ENCODE measurements around the gene RBM24.

RBM24 gene

GRCh38 chr6:17281100-17281496, at the start of gene RBM24:
RBM24 (plus strand) TSS chr6:17281361; CDS start chr6:17281582, 221 bp downstream.
- peak in 26 of 58 donors; percentile 4 to 53 (median 22) for DNase-seq

DNA sequence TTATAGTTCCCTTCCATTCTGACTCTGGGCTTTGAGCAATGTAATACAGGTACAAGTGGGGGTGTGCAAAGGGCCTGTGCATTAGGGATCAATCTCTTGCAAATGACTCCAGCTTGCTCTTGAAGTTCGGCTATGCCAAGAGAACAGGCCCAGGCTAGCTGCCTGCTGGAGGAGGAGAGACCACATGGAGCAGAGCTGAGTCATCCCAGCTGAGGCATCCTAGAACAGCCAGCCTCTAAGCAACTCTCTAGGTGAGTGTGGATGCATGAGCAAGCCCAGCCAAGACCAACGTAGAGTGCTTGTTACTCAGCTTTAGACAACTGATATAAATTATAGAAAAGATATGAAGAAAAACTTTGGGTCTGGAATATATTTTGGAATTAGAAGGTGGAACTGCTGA, 47.6 kb upstream of the RBM24 start:
- no peak for DNase-seq

- DNase-seq: no peak
Observed at GRCh38 chr6:17237246-17237645, 43.9 kb upstream of the RBM24 start.

GRCh38 chr6:17239260-17239659, 41.9 kb upstream of the RBM24 start:
- no peak for DNase-seq

DNA sequence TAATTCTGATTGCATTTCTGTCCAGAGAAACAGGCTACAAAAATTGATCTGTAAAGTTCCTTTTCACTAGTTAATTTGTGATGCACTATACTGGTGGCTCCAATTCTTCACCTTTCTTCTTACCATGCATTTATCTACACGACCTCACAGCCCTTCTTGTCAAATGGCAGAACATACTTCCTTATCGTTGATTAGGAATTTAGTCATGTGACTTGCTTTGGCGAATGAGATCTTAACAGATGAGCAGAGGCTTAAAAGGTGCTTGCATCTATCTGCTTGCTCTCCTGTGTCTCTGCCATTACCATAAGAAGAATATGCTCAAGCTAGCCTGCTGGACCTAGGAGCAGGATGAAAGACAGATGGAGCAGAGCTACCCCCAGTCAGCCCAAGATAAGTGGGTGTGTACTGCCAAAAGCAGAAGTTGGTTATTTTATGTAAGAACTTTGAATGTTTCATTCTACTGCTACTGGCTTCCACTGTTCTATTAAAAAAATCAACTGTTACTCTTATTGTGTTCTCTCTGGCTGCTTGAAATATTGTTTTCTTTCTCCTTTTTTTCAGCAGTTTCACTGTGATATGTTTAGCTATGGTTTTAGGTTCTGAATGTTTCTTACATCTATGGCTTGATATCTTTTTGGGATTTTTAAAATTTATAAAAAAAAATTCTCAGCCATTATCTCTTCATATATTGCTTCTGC, 40.2 kb upstream of the RBM24 start:
- DNase-seq: no peak

DNA sequence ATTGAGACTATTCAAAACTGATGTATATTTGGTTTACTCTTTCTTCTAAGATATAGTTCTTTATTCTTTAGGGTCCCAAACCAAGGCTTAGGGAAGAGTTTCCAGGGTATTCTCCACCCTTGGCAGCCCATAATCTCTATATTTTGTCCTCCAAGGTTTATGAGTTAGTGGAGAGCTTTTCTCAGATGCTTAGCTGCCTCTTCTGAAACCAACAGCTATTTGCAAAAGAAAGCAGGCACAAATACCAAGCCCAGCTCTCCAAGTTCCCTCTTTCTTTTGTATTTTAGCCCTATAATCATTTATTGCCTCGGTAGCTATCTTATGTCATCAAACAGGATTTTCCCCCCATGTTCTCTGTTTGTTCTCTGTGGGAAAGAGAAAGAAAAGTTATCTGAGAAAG, 39.1 kb upstream of the RBM24 start:
- no peak for DNase-seq

DNA sequence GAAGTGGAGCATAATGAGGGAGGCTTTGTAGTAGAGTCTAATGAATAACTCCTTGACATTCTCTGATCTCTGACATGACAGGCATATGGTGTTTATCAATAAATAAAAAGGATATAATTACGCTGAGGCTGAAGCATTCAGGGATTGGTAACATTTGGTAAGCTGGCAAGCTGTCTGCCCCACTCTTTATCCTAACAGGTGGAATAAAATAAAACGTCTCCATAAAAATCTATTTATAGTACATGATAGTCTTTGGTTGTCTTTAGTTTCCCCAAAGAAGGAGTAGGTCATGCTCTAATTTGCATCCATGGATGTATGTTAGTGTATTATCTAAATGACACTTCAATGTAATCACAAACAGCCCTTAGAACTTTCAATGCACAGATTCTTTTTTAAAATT, 30.9 kb upstream of the RBM24 start:
- no peak for DNase-seq

GRCh38 chr6:17251953-17252352, 29.2 kb upstream of the RBM24 start:
- DNase-seq: no peak

- no peak for DNase-seq
Observed at GRCh38 chr6:17258749-17259148, 22.4 kb upstream of the RBM24 start.

GRCh38 chr6:17265570-17265969, 15.6 kb upstream of the RBM24 start:
- no peak for DNase-seq

DNA sequence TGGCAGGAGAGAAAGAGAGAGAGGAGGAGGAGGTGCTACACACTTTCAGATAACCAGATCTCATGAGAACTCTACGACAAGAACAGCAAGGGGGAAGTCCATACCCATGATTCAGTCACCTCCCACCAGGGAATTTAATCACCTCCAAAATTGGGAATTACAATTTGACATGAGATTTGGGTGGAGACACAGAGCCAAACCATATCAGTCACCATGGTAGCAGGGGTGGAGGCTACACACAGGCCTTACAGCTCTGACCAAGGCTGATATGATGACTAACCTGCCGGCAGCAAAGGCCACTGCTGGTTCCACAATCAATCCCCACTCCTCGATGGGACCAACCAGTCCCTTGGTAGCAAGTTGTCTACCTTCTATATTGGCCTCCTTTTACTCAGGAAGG, 13.6 kb upstream of the RBM24 start:
- no peak for DNase-seq

- DNase-seq: no peak
Observed at GRCh38 chr6:17268114-17268513, 13.0 kb upstream of the RBM24 start.

- no peak for DNase-seq
Observed at GRCh38 chr6:17269840-17270239, 11.3 kb upstream of the RBM24 start.

- DNase-seq: no peak
Observed at GRCh38 chr6:17271628-17272027, 9.5 kb upstream of the RBM24 start.

- DNase-seq: no peak
Observed at GRCh38 chr6:17276766-17277165, 4.4 kb upstream of the RBM24 start.

- DNase-seq: no peak
Observed at GRCh38 chr6:17277256-17277655, 3.9 kb upstream of the RBM24 start.

GRCh38 chr6:17278289-17279063, 2.7 kb upstream of the RBM24 start:
- no peak for DNase-seq

DNA sequence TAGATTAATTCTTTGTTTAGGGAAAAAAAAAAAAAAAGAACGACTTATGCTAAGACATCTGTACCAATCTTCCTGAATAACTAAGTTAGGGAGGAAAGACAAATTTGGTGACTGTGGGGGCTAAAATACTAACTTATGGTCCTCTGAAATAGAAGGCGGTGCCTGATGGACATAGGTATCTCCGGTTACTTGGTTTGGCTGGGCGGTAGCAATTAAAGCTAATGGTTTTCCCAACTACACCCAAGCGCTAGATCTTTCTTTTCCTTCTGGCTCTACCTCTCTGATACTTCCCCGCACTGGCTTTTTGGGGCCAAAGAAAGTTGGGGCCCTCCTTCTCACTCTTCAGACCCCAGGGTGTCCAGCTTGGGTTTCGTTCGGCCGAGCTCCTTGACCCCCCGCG, 1.0 kb upstream of the RBM24 start:
- no peak for DNase-seq

- DNase-seq: peak in 24 of 58 donors; percentile 5 to 56 (median 22)
Observed at GRCh38 chr6:17280552-17281090, 540 bp upstream of the RBM24 start.

DNA sequence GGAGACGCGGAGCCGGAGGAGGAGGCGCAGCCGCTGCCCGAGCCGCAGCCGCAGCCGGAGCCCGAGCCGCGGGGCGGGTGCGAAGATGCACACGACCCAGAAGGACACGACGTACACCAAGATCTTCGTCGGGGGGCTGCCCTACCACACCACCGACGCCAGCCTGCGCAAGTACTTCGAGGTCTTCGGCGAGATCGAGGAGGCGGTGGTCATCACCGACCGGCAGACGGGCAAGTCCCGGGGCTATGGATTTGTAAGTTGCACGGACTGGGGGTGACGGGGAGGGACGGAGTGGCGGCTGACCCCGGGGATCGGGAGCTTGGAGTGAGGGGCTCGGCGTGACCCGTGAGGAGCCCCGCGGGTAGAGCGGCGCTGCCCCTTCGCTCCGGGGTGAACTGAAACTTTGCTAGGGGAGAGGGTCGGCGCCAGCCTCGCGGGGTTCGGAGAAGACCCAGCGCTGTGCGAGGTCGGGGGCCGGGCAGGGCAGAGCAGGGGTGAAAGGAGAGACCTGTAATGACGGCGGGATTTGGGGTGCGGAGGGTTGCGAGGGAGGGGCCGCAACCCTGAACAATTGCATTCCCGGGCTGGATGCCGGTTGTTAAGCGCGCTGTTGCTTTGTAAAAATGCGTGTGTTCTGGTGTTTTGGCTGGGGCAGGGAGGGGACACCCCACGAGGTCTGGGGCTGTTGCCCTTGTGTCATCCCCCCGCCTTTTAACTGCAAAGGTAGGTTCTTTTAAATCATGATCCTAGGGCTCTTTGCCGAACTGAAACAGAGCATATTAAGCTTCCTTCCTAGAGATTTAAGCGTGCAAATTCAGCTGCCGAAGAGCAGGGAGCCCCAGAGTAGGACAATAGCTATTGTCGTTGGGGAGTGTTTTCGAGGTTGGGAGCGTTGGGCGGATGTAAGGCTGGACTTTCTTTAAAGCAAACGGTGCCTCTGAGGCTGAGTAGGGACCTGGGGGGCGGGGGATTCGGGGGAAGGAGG, 628 bp downstream of the RBM24 start:
- DNase-seq: peak in 5 of 58 donors; percentile 2 to 38 (median 16)

GRCh38 chr6:17283074-17283473, 1.9 kb downstream of the RBM24 start:
- DNase-seq: no peak
